ENCODE results near the gene NOSIP.

NOSIP gene

DNA sequence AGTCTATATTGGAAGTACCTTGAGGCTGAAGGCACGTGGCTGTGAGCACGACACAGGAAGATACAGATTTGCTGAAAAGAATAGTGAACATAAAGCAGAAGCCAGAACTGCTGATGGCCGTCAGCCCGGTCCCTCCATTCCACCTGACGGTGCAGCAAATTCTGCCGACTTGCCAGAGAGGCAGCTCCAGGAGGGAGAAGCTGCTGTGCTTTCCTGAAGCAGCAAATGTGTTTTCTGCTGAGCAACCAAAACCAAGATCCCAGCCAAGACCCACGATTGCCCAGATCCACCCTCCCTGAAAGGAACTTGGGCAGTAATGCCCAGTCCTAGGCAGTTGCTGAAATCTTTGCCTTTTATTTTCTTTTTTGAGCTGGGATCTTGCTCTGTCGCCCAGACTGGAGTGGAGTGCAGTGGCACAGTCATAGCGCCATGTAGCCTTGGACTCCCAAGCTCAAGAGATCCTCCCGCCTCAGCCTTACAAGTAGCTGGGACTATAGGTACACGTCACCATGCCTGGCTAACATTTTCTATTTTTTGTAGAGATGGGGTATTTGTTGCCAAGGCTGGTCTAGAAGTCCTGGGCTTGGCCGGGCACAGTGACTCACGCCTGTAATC is 59.5 kb downstream of the NOSIP start:
- H3K9me3 ChIP-seq, result no peaks in the 10 kb centered on the region
- H3K27me3 ChIP-seq, result no peaks in the 10 kb centered on the region
- no peak for TF ChIP-seq Cebpa-rat (IDR thresholded peaks at IDR 0.05)
- peaks cover 22% of the 10 kb centered on the region for H3K4me1 ChIP-seq
- H3K9ac ChIP-seq, result no peak overlapping the region
- H4K20me1 ChIP-seq, result no peaks in the 10 kb centered on the region
- peaks cover 20% of the 10 kb centered on the region; the same call in 1 of the 2 replicates for H3K36me3 ChIP-seq
- no peak overlapping the region for H3K27ac ChIP-seq
- no peak overlapping the region for H3K4me3 ChIP-seq
- H3K4me2 ChIP-seq, result no peak overlapping the region

DNA sequence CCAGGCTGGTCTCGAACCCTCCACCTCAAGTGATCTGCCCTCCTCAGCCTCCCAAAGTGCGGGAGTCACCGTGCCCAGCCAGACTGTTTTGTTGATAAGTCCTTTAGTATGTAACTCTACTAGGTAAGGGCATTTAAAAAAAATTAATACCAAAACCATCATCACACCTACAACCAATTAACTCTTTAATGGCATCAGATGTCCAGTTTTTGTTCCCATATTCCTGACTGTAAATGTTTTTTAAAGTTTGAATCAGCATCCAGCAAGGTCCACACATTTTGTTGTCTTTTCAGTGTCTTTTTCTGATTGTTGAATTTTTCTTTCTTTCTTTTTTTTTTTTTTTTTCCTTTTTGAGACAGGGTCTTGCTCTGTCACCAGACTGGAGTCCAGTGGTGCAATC is 62.3 kb downstream of the NOSIP start:
- no peak overlapping the region for H3K9ac ChIP-seq
- H3K9me3 ChIP-seq, result no peaks in the 10 kb centered on the region

DNA sequence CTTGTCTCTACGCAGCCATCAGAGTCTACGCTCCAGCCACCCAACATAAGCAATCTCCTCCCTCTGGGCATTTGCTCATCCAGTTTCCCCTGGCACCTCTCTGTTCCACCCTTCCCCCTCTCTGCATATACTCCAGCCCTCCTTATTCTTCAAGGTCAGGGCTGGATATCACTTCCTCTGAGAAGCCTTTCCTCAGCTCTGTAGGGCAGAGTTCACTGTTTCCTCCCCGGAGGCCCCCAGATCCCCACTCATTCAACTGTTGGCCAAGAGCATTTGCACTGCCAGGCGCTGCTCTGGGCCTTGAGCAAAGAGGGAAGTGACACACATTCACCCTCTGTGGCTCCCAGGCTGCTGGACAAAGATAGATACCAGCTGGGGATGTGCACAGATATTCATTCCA is 64.6 kb downstream of the NOSIP start:
- H3K36me3 ChIP-seq, result peaks cover 5% of the 10 kb centered on the region; the same call in 1 of the 2 replicates
- no peak overlapping the region; the same call in 1 of the 2 replicates for H3K27ac ChIP-seq
- no peaks in the 10 kb centered on the region for H3K27me3 ChIP-seq
- H4K20me1 ChIP-seq, result no peaks in the 10 kb centered on the region
- H3K4me3 ChIP-seq, result no peak overlapping the region
- H3K9ac ChIP-seq, result no peak overlapping the region
- no peaks in the 10 kb centered on the region for H3K9me3 ChIP-seq
- H3K4me1 ChIP-seq, result peaks cover 65% of the 10 kb centered on the region
- peak overlapping the region; percentile 73 for H3K4me2 ChIP-seq
- 0 out of 2 replicates have a peak, but pooled peaks have one; percentile 9 for TF ChIP-seq Cebpa-rat (IDR thresholded peaks at IDR 0.05)

More for the DNA sequence above, 62.3 kb downstream of the NOSIP start:
- Histone ChIP-seq H3K36me3 (peaks cover 9% of the 10 kb centered on the region; the same call in 1 of the 2 replicates), H3K4me3 (no peak overlapping the region), H3K4me1 (peaks cover 46% of the 10 kb centered on the region), H3K27ac (no peak overlapping the region), H3K4me2 (peak overlapping the region; percentile 73), H3K27me3 (no peaks in the 10 kb centered on the region), H4K20me1 (no peaks in the 10 kb centered on the region)
- TF ChIP-seq Cebpa-rat (IDR thresholded peaks at IDR 0.05), result no peak

DNA sequence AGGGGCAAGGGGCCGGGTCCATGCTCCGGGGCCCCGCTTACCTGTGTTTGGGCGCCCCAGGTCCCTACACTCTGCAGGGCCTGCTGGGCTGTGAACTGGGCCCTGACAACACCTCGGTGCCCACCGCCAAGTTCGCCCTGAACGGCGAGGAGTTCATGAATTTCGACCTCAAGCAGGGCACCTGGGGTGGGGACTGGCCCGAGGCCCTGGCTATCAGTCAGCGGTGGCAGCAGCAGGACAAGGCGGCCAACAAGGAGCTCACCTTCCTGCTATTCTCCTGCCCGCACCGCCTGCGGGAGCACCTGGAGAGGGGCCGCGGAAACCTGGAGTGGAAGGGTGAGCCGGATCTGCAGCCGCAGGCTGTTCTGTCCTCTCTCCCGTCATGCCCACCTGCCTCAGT is 66.2 kb downstream of the NOSIP start:
- Histone ChIP-seq H3K4me2 (peak overlapping the region; percentile 96), H3K9me3 (no peaks in the 10 kb centered on the region), H3K27me3 (no peaks in the 10 kb centered on the region), H3K9ac (no peak overlapping the region), H3K27ac (no peak overlapping the region), H3K36me3 (no peaks in the 10 kb centered on the region), H3K4me3 (peak overlapping the region; percentile 83; the same call in 1 of the 2 replicates), H3K4me1 (peaks cover 72% of the 10 kb centered on the region), H4K20me1 (no peaks in the 10 kb centered on the region)
- TF ChIP-seq Cebpa-rat (IDR thresholded peaks at IDR 0.05), result no peak

DNA sequence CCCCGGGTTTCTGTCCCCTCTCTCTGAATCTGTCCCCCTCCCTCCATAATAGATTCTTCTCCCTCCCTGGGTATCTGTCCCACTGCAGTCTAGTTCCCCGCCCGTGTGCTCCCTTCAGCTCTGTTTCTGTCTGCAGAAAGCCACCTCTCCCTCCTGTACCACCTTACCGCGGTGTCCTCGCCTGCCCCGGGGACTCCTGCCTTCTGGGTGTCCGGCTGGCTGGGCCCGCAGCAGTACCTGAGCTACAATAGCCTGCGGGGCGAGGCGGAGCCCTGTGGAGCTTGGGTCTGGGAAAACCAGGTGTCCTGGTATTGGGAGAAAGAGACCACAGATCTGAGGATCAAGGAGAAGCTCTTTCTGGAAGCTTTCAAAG is 66.6 kb downstream of the NOSIP start:
- TF ChIP-seq Cebpa-rat (IDR thresholded peaks at IDR 0.05), result no peak
- H3K4me1 ChIP-seq, result peaks cover 74% of the 10 kb centered on the region
- H3K36me3 ChIP-seq, result no peaks in the 10 kb centered on the region
- no peaks in the 10 kb centered on the region for H4K20me1 ChIP-seq
- no peaks in the 10 kb centered on the region for H3K27me3 ChIP-seq
- H3K9ac ChIP-seq, result peak overlapping the region; percentile 84
- peak overlapping the region; percentile 96 for H3K4me2 ChIP-seq
- peak overlapping the region; percentile 83 for H3K4me3 ChIP-seq
- H3K27ac ChIP-seq, result no peak overlapping the region; the same call in 1 of the 2 replicates
- H3K9me3 ChIP-seq, result no peaks in the 10 kb centered on the region

DNA sequence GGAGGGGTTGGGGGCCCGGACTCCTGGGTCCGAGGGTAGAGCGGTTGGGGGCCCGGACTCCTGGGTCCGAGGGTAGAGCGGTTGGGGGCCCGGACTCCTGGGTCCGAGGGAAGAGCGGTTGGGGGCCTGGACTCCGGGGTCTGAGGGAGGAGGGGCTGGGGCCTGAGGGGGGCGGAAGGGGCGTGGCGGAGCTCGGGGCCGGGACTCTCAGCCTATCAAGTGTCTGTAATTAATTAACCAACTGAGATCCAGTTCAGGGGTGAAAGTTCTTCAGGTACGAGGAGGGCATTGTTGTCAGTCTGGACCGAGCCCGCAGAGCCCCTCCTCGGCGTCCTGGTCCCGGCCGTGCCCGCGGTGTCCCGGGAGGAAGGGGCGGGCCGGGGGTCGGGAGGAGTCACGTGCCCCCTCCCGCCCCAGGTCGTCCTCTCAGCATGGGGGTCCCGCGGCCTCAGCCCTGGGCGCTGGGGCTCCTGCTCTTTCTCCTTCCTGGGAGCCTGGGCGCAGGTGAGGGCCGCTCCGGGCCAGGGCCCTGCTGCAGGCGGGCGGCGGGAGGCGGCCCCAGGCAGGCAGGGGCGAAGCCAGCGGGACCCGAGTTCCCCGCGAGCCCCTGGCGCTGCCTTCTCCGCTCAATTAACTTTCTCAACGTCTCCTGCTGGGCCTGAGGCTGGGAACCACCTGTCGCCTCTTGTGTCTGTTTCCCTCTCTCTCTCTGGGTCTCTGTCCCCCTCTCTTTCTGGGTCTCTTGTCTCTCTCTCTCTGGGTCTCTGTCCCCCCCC is 67.2 kb downstream of the NOSIP start:
- Histone ChIP-seq H3K36me3 (no peaks in the 10 kb centered on the region), H3K4me1 (peaks cover 74% of the 10 kb centered on the region), H3K9ac (peak overlapping the region; percentile 84), H3K27ac (peak overlapping the region; percentile 84), H3K9me3 (no peaks in the 10 kb centered on the region), H3K4me3 (peak overlapping the region; percentile 83), H4K20me1 (no peaks in the 10 kb centered on the region), H3K27me3 (no peaks in the 10 kb centered on the region), H3K4me2 (peak overlapping the region; percentile 96)
- TF ChIP-seq Cebpa-rat (IDR thresholded peaks at IDR 0.05), result no peak

DNA sequence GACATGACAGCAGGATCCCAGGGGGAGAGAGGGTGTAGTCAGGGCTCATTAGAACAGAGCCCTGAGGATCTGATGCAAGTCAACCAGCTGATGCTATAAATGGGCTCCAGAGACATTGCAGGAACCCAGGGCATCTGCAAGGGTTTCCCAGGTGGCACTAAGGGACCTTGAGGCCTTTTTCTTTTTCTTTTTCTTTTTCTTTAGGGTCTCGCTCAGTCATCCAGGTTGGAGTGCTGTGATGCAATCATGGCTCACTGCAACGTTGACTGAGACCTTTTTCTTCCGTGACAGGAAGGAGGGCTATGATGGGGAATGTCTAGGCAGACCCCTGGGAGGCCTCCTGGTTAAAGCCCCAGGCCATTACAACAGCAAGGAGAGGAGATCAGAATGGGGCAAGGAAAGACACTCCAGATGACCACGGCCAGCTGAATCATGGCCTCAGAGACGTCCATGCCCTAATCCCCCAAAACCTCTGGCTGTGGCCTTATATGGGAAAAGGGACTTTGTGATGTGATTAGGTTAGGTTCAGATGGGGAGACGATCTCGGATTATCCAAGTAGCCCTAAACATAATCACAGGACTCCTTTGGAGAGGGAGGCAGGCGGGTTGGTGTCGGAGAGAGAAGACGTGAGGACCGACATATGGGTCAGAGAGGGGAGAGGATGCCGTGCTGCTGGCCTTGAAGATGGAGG is 72.4 kb downstream of the NOSIP start:
- Histone ChIP-seq H3K27ac (no peak overlapping the region), H3K9me3 (no peaks in the 10 kb centered on the region), H3K36me3 (no peaks in the 10 kb centered on the region), H3K4me2 (peak overlapping the region; percentile 48), H3K9ac (no peak overlapping the region), H3K4me1 (peaks cover 61% of the 10 kb centered on the region), H4K20me1 (no peaks in the 10 kb centered on the region), H3K4me3 (no peak overlapping the region), H3K27me3 (no peaks in the 10 kb centered on the region)
- no peak; the same call in 1 of the 2 replicates for TF ChIP-seq Cebpa-rat (IDR thresholded peaks at IDR 0.05)

DNA sequence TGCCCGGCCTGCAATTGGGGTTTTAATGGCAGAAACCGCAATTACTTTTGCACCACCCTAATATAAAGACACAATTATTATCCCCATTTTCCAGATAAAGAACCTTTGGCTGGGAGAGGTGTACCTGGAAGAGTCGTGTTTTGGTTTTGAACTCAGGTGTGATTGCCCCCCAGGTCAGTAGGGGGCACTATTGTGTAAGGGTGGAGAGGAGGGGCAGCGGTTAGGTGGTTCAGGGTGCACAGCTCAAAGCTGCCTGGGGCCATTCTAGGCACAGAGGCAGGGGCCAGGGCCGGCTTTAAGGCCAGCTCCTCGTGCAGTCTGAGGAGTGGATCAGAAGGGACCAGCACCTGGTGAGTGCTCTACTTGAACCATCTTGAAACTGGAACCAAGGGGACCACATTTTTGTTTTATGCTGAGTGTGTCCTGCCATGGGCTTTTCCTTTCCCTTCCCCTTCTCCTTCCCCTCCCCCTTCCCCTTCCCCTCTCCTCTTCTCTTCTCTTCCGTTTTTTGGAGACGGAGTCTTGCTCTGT is 73.7 kb downstream of the NOSIP start:
- Histone ChIP-seq H3K4me3 (no peak overlapping the region), H3K4me2 (peak overlapping the region; percentile 48), H3K9ac (no peak overlapping the region), H4K20me1 (no peaks in the 10 kb centered on the region), H3K27me3 (no peaks in the 10 kb centered on the region), H3K27ac (no peak overlapping the region), H3K36me3 (no peaks in the 10 kb centered on the region), H3K9me3 (no peaks in the 10 kb centered on the region), H3K4me1 (peaks cover 63% of the 10 kb centered on the region)
- no peak for TF ChIP-seq Cebpa-rat (IDR thresholded peaks at IDR 0.05)

Measured in BLaER1 (cell line).